HepG2 (cell line): ENCODE results near the gene TRIM5. TPM values are rescaled to one million over a fixed set of nuclear protein-coding genes. Genes with fewer than 3 reads are reported as not detected.

ENCODE experiments used
- ATAC-seq: fragments of 200-7000 bp; cut with Tn5 transposase; 3 replicates; pipeline ENCODE4 v1.9.1; 2020; ENCODE audit warnings: mild to moderate bottlenecking, moderate library complexity
- BruUV-seq: library from RNA; stranded (reverse); fragments of 400-500 nt; replicated peaks from 2 replicates; lab custom pipeline; 2021; lab: Mats Ljungman, UMichigan
- CTCF ChIA-PET: fragments of 300-600 bp; formaldehyde crosslinking; extraction: SDS; loops from one replicate; lab custom pipeline; 2021; ENCODE audit warnings: low total read pairs, inconsistent platforms, low intra/inter-chr PET ratio; lab: Yijun Ruan, JAX
- POLR2A ChIA-PET: fragments of 350-600 bp; sonication (Branson Sonifier 250); formaldehyde crosslinking; loops from one replicate; lab custom pipeline; 2020; ENCODE audit warnings: antibody characterized with exemption, inconsistent platforms; lab: Yijun Ruan, JAX
- DNase-seq: peaks from one replicate; pipeline ENCODE4 v3.0.0-alpha.2; 2015; ENCODE audit warnings: low spot score
- FAIRE-seq: peaks from 3 replicates; lab custom pipeline; 2011; peaks lifted over from hg19 to GRCh38; lab: Jason Lieb, UNC
- H2AFZ ChIP-seq: one replicate; pipeline ENCODE4 v1.6.1; 2011; ENCODE audit warnings: low read length, inconsistent platforms
- H3K27ac ChIP-seq: fragments of 300-600 bp; 3 replicates; pipeline ENCODE4 v1.8.0; 2011; ENCODE audit warnings: mixed run types, mild to moderate bottlenecking, mixed read lengths, low read length, inconsistent platforms; ENCODE audit not compliant: insufficient read depth; ENCODE audit errors: extremely low read length
- H3K27me3 ChIP-seq, 2 experiments: fragments of 200-600 bp in 1 of 2; 2 replicates in 1 of 2; 3 replicates in 1 of 2; pipeline versions ENCODE4 v1.6.0 to v1.8.0; 2011; ENCODE audit warnings: low read length in 2 of 2, mild to moderate bottlenecking in 2 of 2, moderate library complexity in 2 of 2, inconsistent platforms in 1 of 2; ENCODE audit not compliant: insufficient read depth in 2 of 2, control insufficient read depth in 1 of 2
- H3K36me3 ChIP-seq, 2 experiments: fragments of 200-600 bp in 1 of 2; replicated peaks in 1 of 2; 2 replicates in 1 of 2; 3 replicates in 1 of 2; pipeline versions ENCODE4 v1.5.1 to v1.8.0; 2011; ENCODE audit warnings: low read length in 2 of 2, inconsistent platforms in 1 of 2; ENCODE audit not compliant: insufficient read depth in 2 of 2, control insufficient read depth in 1 of 2
- H3K4me1 ChIP-seq: 2 replicates; pipeline ENCODE4 v1.5.1; 2012; ENCODE audit warnings: low read length, inconsistent platforms; ENCODE audit not compliant: insufficient read depth
- H3K4me2 ChIP-seq: 2 replicates; pipeline ENCODE4 v1.6.0; 2011; ENCODE audit warnings: low read depth, low read length, inconsistent platforms
- H3K4me3 ChIP-seq, 3 experiments: fragments of 200-600 bp in 1 of 3; sonication (generic), shearing (Covaris generic) in 1 of 3; replicated peaks in 1 of 3; 2 replicates each; pipeline ENCODE4 v1.5.1; 2011 to 2016; ENCODE audit warnings: low read length in 3 of 3, inconsistent platforms in 2 of 3, low read depth in 2 of 3, mild to moderate bottlenecking in 2 of 3, control low read depth in 1 of 3, mixed read lengths in 1 of 3; ENCODE audit not compliant: insufficient read depth in 1 of 3
- H3K79me2 ChIP-seq: one replicate; pipeline ENCODE4 v1.6.1; 2011; ENCODE audit warnings: low read length, inconsistent platforms; ENCODE audit not compliant: insufficient read depth
- H3K9ac ChIP-seq: 2 replicates; pipeline ENCODE4 v1.6.0; 2011; ENCODE audit warnings: mild to moderate bottlenecking, low read depth, low read length, inconsistent platforms; ENCODE audit not compliant: insufficient read depth
- H3K9me3 ChIP-seq: 2 replicates; pipeline ENCODE4 v1.5.1; 2012; ENCODE audit warnings: mild to moderate bottlenecking, low read length
- H4K20me1 ChIP-seq: 2 replicates; pipeline ENCODE4 v1.6.0; 2011; ENCODE audit warnings: inconsistent platforms, mild to moderate bottlenecking, low read length, moderate library complexity; ENCODE audit not compliant: insufficient read depth
- AKAP8 ChIP-seq: sonication (generic); formaldehyde crosslinking; IDR thresholded peaks from 2 replicates; pipeline ENCODE4 v1.5.1; 2020; ENCODE audit warnings: mild to moderate bottlenecking, missing genetic modification reagents
- ATF7 ChIP-seq, 2 experiments: fragments of 450-650 bp in 1 of 2; sonication (generic) in 1 of 2; formaldehyde crosslinking in 1 of 2; IDR thresholded peaks; 2 replicates each; pipeline versions ENCODE4 v1.4.0 to v1.6.1; 2016 to 2020; ENCODE audit warnings: antibody characterized with exemption in 1 of 2, mild to moderate bottlenecking in 1 of 2, missing genetic modification reagents in 1 of 2
- CSRNP2 ChIP-seq: sonication (generic); formaldehyde crosslinking; conservative IDR thresholded peaks from 2 replicates; pipeline ENCODE4 v1.8.0; 2022; ENCODE audit warnings: low read depth, missing genetic modification reagents
- DBP ChIP-seq: sonication (generic); formaldehyde crosslinking; IDR thresholded peaks from 2 replicates; pipeline ENCODE4 v1.4.0; 2020; ENCODE audit warnings: missing genetic modification reagents; ENCODE audit errors: not compliant biosample characterization
- NFE2 ChIP-seq: sonication (generic); formaldehyde crosslinking; IDR thresholded peaks from 2 replicates; pipeline ENCODE4 v1.4.0; 2020; ENCODE audit warnings: missing genetic modification reagents
- PBX3 ChIP-seq: sonication (generic); formaldehyde crosslinking; IDR thresholded peaks from 2 replicates; pipeline ENCODE4 v1.8.1; 2023; ENCODE audit warnings: missing genetic modification reagents, inconsistent platforms, borderline replicate concordance
- ZNF562 ChIP-seq: sonication (generic); formaldehyde crosslinking; IDR thresholded peaks from 2 replicates; pipeline ENCODE4 v1.8.0; 2022; ENCODE audit warnings: missing genetic modification reagents, borderline replicate concordance
- ZNF564 ChIP-seq: sonication (generic); formaldehyde crosslinking; IDR thresholded peaks from 2 replicates; pipeline ENCODE4 v1.8.1; 2023; ENCODE audit warnings: mild to moderate bottlenecking, missing genetic modification reagents
- ZNF746 ChIP-seq: sonication (generic); formaldehyde crosslinking; IDR thresholded peaks from 2 replicates; pipeline ENCODE4 v1.8.0; 2022; ENCODE audit warnings: mild to moderate bottlenecking, missing genetic modification reagents
- ZSCAN29 ChIP-seq: sonication (generic); formaldehyde crosslinking; conservative IDR thresholded peaks from 2 replicates; pipeline ENCODE4 v1.4.0; 2020; ENCODE audit warnings: mild to moderate bottlenecking, missing genetic modification reagents
- WGBS: methylation state at CpG from one replicate; pipeline ENCODE4 v1.1.6; 2017; ENCODE audit warnings: low lambda C conversion rate; 5-methylcytosine and 5-hydroxymethylcytosine counted together
- in situ Hi-C: cut with HindIII; loops from 2 replicates; pipeline ENCODE4 v1.10.0; 2017; ENCODE audit warnings: low pct_unique_long_range_greater_than_20kb; ENCODE audit not compliant: extremely low pct_ligation_motif_present
- intact Hi-C: fragments of 100-400 bp; cut with micrococcal nuclease; formaldehyde crosslinking; loops from one replicate; pipeline ENCODE4 v1.10.0; 2022; ENCODE audit not compliant: unreplicated experiment
- polyA plus RNA-seq, 8 experiments: library from polyadenylated mRNA; depleted of rRNA in 3 of 8; stranded (reverse) in 7 of 8; unstranded in 1 of 8; fragments of >200 nt; fragmentation: Illumina TruSeq in 4 of 8; extraction: Trizol in 4 of 8; gene quantifications; 2 replicates each; pipeline versions ENCODE4 v1.2.1 to v1.2.3, GENCODE V29; 2011 to 2016; ENCODE audit warnings: low read depth in 4 of 8, missing spikeins in 1 of 8, mixed read lengths in 1 of 8; ENCODE audit not compliant: insufficient read depth in 1 of 8
- total RNA-seq, 5 experiments: library from RNA; depleted of rRNA; stranded (reverse); fragments of >200 nt; fragmentation: Illumina TruSeq; extraction: Trizol; gene quantifications; 2 replicates each; pipeline ENCODE4 v1.2.3, GENCODE V29; 2016; ENCODE audit warnings: low read depth in 1 of 5

TRIM5 gene
- total and polyA plus RNA-seq, 2 of the 13 experiments (the other 11 are each of a cell fraction or from before 2014, with no cell fraction given) = 7.8 to 13.1 TPM

- Histone ChIP-seq H3K4me2 (no peak overlapping the region), H4K20me1 (no peaks in the 10 kb centered on the region), H3K4me1 (no peaks in the 10 kb centered on the region), H3K79me2 (no peaks in the 10 kb centered on the region), H3K27ac (no peak overlapping the region), H3K9ac (no peak overlapping the region), H3K4me3 (no peak overlapping the region), H2AFZ (no peak overlapping the region), H3K36me3 (peaks cover 1 to 5% of the 10 kb centered on the region in 2 experiments; a peak in 3 of 5 replicates), H3K9me3 (no peaks in the 10 kb centered on the region), H3K27me3 (no peaks in the 10 kb centered on the region)
- TF ChIP-seq ZNF562 (CRISPR knock-in tag) = no peak
- WGBS = 90% methylated on average over 5 of the region's 5 CpGs
- CTCF ChIA-PET = no interaction called here
- ATAC-seq (no peak), DNase-seq (no peak), FAIRE-seq (no peak)
- intact Hi-C loops = no loop called here
- BruUV-seq = no TSS peak
- POLR2A ChIA-PET = no interaction called here
- in situ Hi-C loops = no loop called here
These were observed 19.0 kb downstream of the TRIM5 start for GRCh38 chr11:5665746-5666401.

- intact Hi-C loops = no loop called here
- no peak for ATAC-seq
- no peaks in the 10 kb centered on the region for H4K20me1 ChIP-seq
- TF ChIP-seq ZSCAN29 (CRISPR knock-in tag) (no peak), ZNF564 (CRISPR knock-in tag) (no peak), NFE2 (CRISPR knock-in tag) (no peak), ZNF746 (CRISPR knock-in tag) (no peak), CSRNP2 (CRISPR knock-in tag) (no peak), AKAP8 (no peak), PBX3 (CRISPR knock-in tag) (no peak), ATF7 (IDR thresholded peaks at IDR 0.05) (no peak), ATF7 (CRISPR knock-in tag; IDR thresholded peaks at IDR 0.05) (no peak), DBP (CRISPR knock-in tag) (no peak)
- TF ChIP-seq, all 625 proteins: peak for 0
- Histone ChIP-seq H2AFZ (no peak overlapping the region), H3K79me2 (no peaks in the 10 kb centered on the region), H3K27ac (no peak overlapping the region), H3K27me3 (no peaks in the 10 kb centered on the region), H3K4me2 (no peak overlapping the region), H3K4me3 (no peak overlapping the region), H3K4me1 (no peaks in the 10 kb centered on the region), H3K9me3 (no peaks in the 10 kb centered on the region), H3K9ac (no peak overlapping the region), H3K36me3 (peaks cover 1 to 5% of the 10 kb centered on the region in 2 experiments; a peak in 3 of 5 replicates)
- no TSS peak for BruUV-seq
- WGBS = 93% methylated on average over 4 of the region's 4 CpGs
- ChIA-PET CTCF (no interaction called here), POLR2A (no interaction called here)
- FAIRE-seq = no peak
- in situ Hi-C loops = no loop called here
- DNase-seq = no peak
These were observed 19.8 kb downstream of the TRIM5 start for GRCh38 chr11:5665051-5665570.
